ENCODE data around the gene HOXD3. TPM values are rescaled to one million over a fixed set of nuclear protein-coding genes. Genes with fewer than 3 reads are reported as not detected.

Gene HOXD3
- total and polyA plus RNA-seq, 2 donors (not counting 1 experiment from before 2014, with no cell fraction given) = not detected

- Histone ChIP-seq H4K20me1 (ENCODE audit: control insufficient read depth, extremely low read depth, insufficient read depth, low read length) (no peaks in the 10 kb centered on the region), H3K9me3 (ENCODE audit: control insufficient read depth, insufficient read depth, low read depth, low read length) (no peaks in the 10 kb centered on the region), H3K4me1 (ENCODE audit: control insufficient read depth, extremely low read depth, insufficient read depth, low read length) (no peaks in the 10 kb centered on the region), H3K4me2 (ENCODE audit: extremely low read depth, insufficient read depth, low read length) (no peak overlapping the region), H3K27me3 (ENCODE audit: control insufficient read depth, insufficient read depth, low read length) (no peaks in the 10 kb centered on the region), H3K79me2 (ENCODE audit: control insufficient read depth, insufficient read depth, low read length) (no peaks in the 10 kb centered on the region), H3K9ac (ENCODE audit: insufficient read depth, low read length) (no peak overlapping the region), H3K36me3 (ENCODE audit: control insufficient read depth, insufficient read depth, low read length) (no peaks in the 10 kb centered on the region), H3K27ac (ENCODE audit: insufficient read depth, low read length) (no peak overlapping the region), H3K4me3 (replicated peaks in 1 of 4; ENCODE audit: control extremely low read depth in 1 of 4, insufficient read depth in 1 of 4, low read depth in 3 of 4, low read length in 4 of 4) (no peak overlapping the region), H2AFZ (ENCODE audit: low read length) (no peak overlapping the region)
- DNase-seq (ENCODE audit: low read depth in 2 of 2) = no peak
- TF ChIP-seq CTCF (conservative IDR thresholded peaks at IDR 0.05 in 1 of 2, IDR thresholded peaks at IDR 0.05 in 1 of 2; ENCODE audit: low read depth in 1 of 2, low read length in 2 of 2) = no peak
Measured at GRCh38 chr2:176206682-176207081, 49.6 kb downstream of the HOXD3 start.

GRCh38 chr2:176211110-176211509, 54.0 kb downstream of the HOXD3 start:
- H4K20me1 ChIP-seq (ENCODE audit: control insufficient read depth, extremely low read depth, insufficient read depth, low read length) = no peaks in the 10 kb centered on the region
- H3K4me3 ChIP-seq (replicated peaks in 1 of 4; ENCODE audit: control extremely low read depth in 1 of 4, insufficient read depth in 1 of 4, low read depth in 3 of 4, low read length in 4 of 4) = no peak overlapping the region
- TF ChIP-seq CTCF (conservative IDR thresholded peaks at IDR 0.05 in 1 of 2, IDR thresholded peaks at IDR 0.05 in 1 of 2; ENCODE audit: low read depth in 1 of 2, low read length in 2 of 2) = no peak
- H3K4me1 ChIP-seq (ENCODE audit: control insufficient read depth, extremely low read depth, insufficient read depth, low read length) = no peaks in the 10 kb centered on the region
- H3K27ac ChIP-seq (ENCODE audit: insufficient read depth, low read length) = no peak overlapping the region
- DNase-seq (ENCODE audit: low read depth in 2 of 2) = no peak
- no peaks in the 10 kb centered on the region for H3K79me2 ChIP-seq (ENCODE audit: control insufficient read depth, insufficient read depth, low read length)
- H3K36me3 ChIP-seq (ENCODE audit: control insufficient read depth, insufficient read depth, low read length) = no peaks in the 10 kb centered on the region
- no peak overlapping the region for H3K4me2 ChIP-seq (ENCODE audit: extremely low read depth, insufficient read depth, low read length)
- no peaks in the 10 kb centered on the region for H3K27me3 ChIP-seq (ENCODE audit: control insufficient read depth, insufficient read depth, low read length)
- H2AFZ ChIP-seq (ENCODE audit: low read length) = no peak overlapping the region
- H3K9ac ChIP-seq (ENCODE audit: insufficient read depth, low read length) = no peak overlapping the region
- no peaks in the 10 kb centered on the region for H3K9me3 ChIP-seq (ENCODE audit: control insufficient read depth, insufficient read depth, low read depth, low read length)

- H3K9ac ChIP-seq (ENCODE audit: insufficient read depth, low read length) = no peak overlapping the region
- H3K4me3 ChIP-seq (replicated peaks in 1 of 4; ENCODE audit: control extremely low read depth in 1 of 4, insufficient read depth in 1 of 4, low read depth in 3 of 4, low read length in 4 of 4) = no peak overlapping the region
- no peaks in the 10 kb centered on the region for H3K79me2 ChIP-seq (ENCODE audit: control insufficient read depth, insufficient read depth, low read length)
- H3K36me3 ChIP-seq (ENCODE audit: control insufficient read depth, insufficient read depth, low read length) = no peaks in the 10 kb centered on the region
- no peak overlapping the region for H2AFZ ChIP-seq (ENCODE audit: low read length)
- H3K27me3 ChIP-seq (ENCODE audit: control insufficient read depth, insufficient read depth, low read length) = no peaks in the 10 kb centered on the region
- no peak overlapping the region for H3K27ac ChIP-seq (ENCODE audit: insufficient read depth, low read length)
- H3K4me2 ChIP-seq (ENCODE audit: extremely low read depth, insufficient read depth, low read length) = no peak overlapping the region
- H3K4me1 ChIP-seq (ENCODE audit: control insufficient read depth, extremely low read depth, insufficient read depth, low read length) = no peaks in the 10 kb centered on the region
- TF ChIP-seq EZH2 (IDR thresholded peaks at IDR 0.05; ENCODE audit: low read length, missing control alignments) (no peak), CTCF (conservative IDR thresholded peaks at IDR 0.05 in 1 of 2, IDR thresholded peaks at IDR 0.05 in 1 of 2; ENCODE audit: low read depth in 1 of 2, low read length in 2 of 2) (no peak)
- H4K20me1 ChIP-seq (ENCODE audit: control insufficient read depth, extremely low read depth, insufficient read depth, low read length) = no peaks in the 10 kb centered on the region
- no peak for DNase-seq (ENCODE audit: low read depth in 2 of 2)
- H3K9me3 ChIP-seq (ENCODE audit: control insufficient read depth, insufficient read depth, low read depth, low read length) = no peaks in the 10 kb centered on the region
Measured at GRCh38 chr2:176212276-176212675, 55.2 kb downstream of the HOXD3 start.

All from fibroblast of lung (primary cell).